Activated CD4-positive, alpha-beta T cell treated with anti-CD3 and anti-CD28 coated beads, Interleukin-10, Interleukin-2, amounts not matched to agents 100 ng/mL and 50 ng/mL, durations not matched to agents 16 hours and 8 hours (primary cell): ENCODE data around the gene APOBEC3H.
"Not testable (repeated sequence)": the region's sequence is repeated elsewhere in the genome, so short reads cannot be mapped to it uniquely, and the experiment has no call there.

Experiments used
- DNase-seq: peaks from one replicate; pipeline ENCODE4 v3.0.0-alpha.2; 2020

Gene APOBEC3H

GRCh38 chr22:39097098-39098020 lies at the start of gene APOBEC3H:
TSS of gene APOBEC3H (plus strand) at chr22:39097244. CDS start at chr22:39100279, 3,035 bp downstream.
- DNase-seq: peak; percentile 69

- not testable (repeated sequence) for DNase-seq
Measured at GRCh38 chr22:39049486-39049885, 47.6 kb upstream of the APOBEC3H start.

- DNase-seq: not testable (repeated sequence)
Measured at GRCh38 chr22:39051844-39052495, 45.1 kb upstream of the APOBEC3H start.

GRCh38 chr22:39055658-39056057 lies 41.4 kb upstream of the APOBEC3H start:
- DNase-seq: no peak

- DNase-seq: not testable (repeated sequence)
Measured at GRCh38 chr22:39061290-39061689, 35.8 kb upstream of the APOBEC3H start.

GRCh38 chr22:39061951-39062350 lies 35.1 kb upstream of the APOBEC3H start:
- not testable (repeated sequence) for DNase-seq

- DNase-seq: not testable (repeated sequence)
Measured at GRCh38 chr22:39063904-39064303, 33.1 kb upstream of the APOBEC3H start.

GRCh38 chr22:39066442-39067276 lies 30.4 kb upstream of the APOBEC3H start:
- DNase-seq: not testable (repeated sequence)

- DNase-seq: no peak
Measured at GRCh38 chr22:39068033-39068785, 28.8 kb upstream of the APOBEC3H start.

GRCh38 chr22:39070186-39070585 lies 26.9 kb upstream of the APOBEC3H start:
- no peak for DNase-seq

- DNase-seq: not testable (repeated sequence)
Measured at GRCh38 chr22:39072581-39072981, 24.5 kb upstream of the APOBEC3H start.

- DNase-seq: no peak
Measured at GRCh38 chr22:39073981-39074380, 23.1 kb upstream of the APOBEC3H start.

GRCh38 chr22:39076155-39077025 lies 20.7 kb upstream of the APOBEC3H start:
- DNase-seq: not testable (repeated sequence)

GRCh38 chr22:39077026-39077840 lies 19.8 kb upstream of the APOBEC3H start, which contains the start of gene APOBEC3G:
TSS of gene APOBEC3G (plus strand) at chr22:39077275. CDS start at chr22:39077362, 87 bp downstream.
- DNase-seq: peak; percentile 73

GRCh38 chr22:39077912-39078311 lies 19.1 kb upstream of the APOBEC3H start:
- not testable (repeated sequence) for DNase-seq

GRCh38 chr22:39078329-39078728 lies 18.7 kb upstream of the APOBEC3H start:
- DNase-seq: no peak

- not testable (repeated sequence) for DNase-seq
Measured at GRCh38 chr22:39079054-39079637, 17.9 kb upstream of the APOBEC3H start.

- DNase-seq: no peak
Measured at GRCh38 chr22:39080052-39080762, 16.8 kb upstream of the APOBEC3H start.

- no peak for DNase-seq
Measured at GRCh38 chr22:39081016-39081415, 16.0 kb upstream of the APOBEC3H start.
